ENCODE data around the gene C2orf72.

- TF ChIP-seq CTCF (IDR thresholded peaks at IDR 0.05) (no peak), POLR2A (IDR thresholded peaks at IDR 0.05) (no peak)
These were observed 16.5 kb downstream of the C2orf72 start for GRCh38 chr2:231053846-231054245.

All from vagina (tissue), 2 donors.